Tibial nerve (tissue), 4 donors: ENCODE data around the gene OR8H3. TPM values are rescaled to one million over a fixed set of nuclear protein-coding genes. Genes with fewer than 3 reads are reported as not detected.

Experiments used
- DNase-seq, 2 donors: peaks; one replicate each; pipeline ENCODE4 v3.0.0-alpha.2; 2019; ENCODE audit warnings: low spot score in 2 of 2
- H3K27ac ChIP-seq, 4 donors: fragments of 200-600 bp; sonication (generic) in 3 of 4; one replicate each; pipeline ENCODE4 v1.5.1; 2017 to 2019; ENCODE audit warnings: mild to moderate bottlenecking in 1 of 4
- H3K27me3 ChIP-seq, 2 donors: fragments of 200-600 bp; sonication (generic) in 1 of 2; one replicate each; pipeline versions ENCODE4 v1.5.1 to v1.6.0; 2017 to 2019
- H3K36me3 ChIP-seq, 3 donors: fragments of 200-600 bp; sonication (generic); one replicate each; pipeline ENCODE4 v1.5.1; 2018 to 2019
- H3K4me1 ChIP-seq, 4 donors: fragments of 200-600 bp; sonication (generic) in 3 of 4; one replicate each; pipeline ENCODE4 v1.5.1; 2017 to 2019
- H3K4me3 ChIP-seq, 4 donors: fragments of 200-600 bp; sonication (generic) in 3 of 4; one replicate each; pipeline ENCODE4 v1.5.1; 2017 to 2019; ENCODE audit warnings: mild to moderate bottlenecking in 1 of 4, moderate library complexity in 1 of 4
- H3K9me3 ChIP-seq, 4 donors: fragments of 200-600 bp; sonication (generic) in 3 of 4; one replicate each; pipeline ENCODE4 v1.5.1; 2017 to 2019
- EP300 ChIP-seq, 2 donors: sonication (generic); formaldehyde crosslinking; IDR thresholded peaks; one replicate each; pipeline ENCODE4 v1.6.1; 2017; ENCODE audit warnings: antibody characterized with exemption in 2 of 2, mild to moderate bottlenecking in 1 of 2
- POLR2A ChIP-seq, 2 donors: fragments of 450-650 bp; IDR thresholded peaks; one replicate each; pipeline ENCODE4 v1.6.1; 2017; ENCODE audit warnings: antibody characterized with exemption in 2 of 2, mild to moderate bottlenecking in 2 of 2, moderate library complexity in 2 of 2
- WGBS, 2 donors: methylation state at CpG; one replicate each; pipeline ENCODE4 v1.1.5; 2018; 5-methylcytosine and 5-hydroxymethylcytosine counted together
- small RNA-seq: library from RNA; depleted of rRNA; stranded (forward); fragments of <200 nt; gene quantifications from one replicate; pipeline ENCODE3, GENCODE V24; 2016
- total RNA-seq, 4 donors: library from RNA; depleted of rRNA; stranded (reverse); fragments of >200 nt; gene quantifications; one replicate each; pipeline ENCODE4 v1.1.0, GENCODE V29; 2016
- TF ChIP-seq, protein P1 (sequence below), 5 experiments: fragments of 200-600 bp in 3 of 5; fragments of 450-650 bp in 2 of 5; sonication (generic) in 3 of 5; IDR thresholded peaks; one replicate each; pipeline ENCODE4 v1.5.1; 2016 to 2019; ENCODE audit warnings: antibody characterized with exemption in 5 of 5, mild to moderate bottlenecking in 3 of 5, moderate library complexity in 2 of 5

OR8H3 gene
- total RNA-seq, 4 donors from 2014 or later: not detected

GRCh38 chr11:56151376-56151775 is 29.2 kb downstream of the OR8H3 start:
- H3K27ac ChIP-seq: no peak overlapping the region
- no peaks in the 10 kb centered on the region for H3K4me1 ChIP-seq
- TF ChIP-seq, protein P1, sequence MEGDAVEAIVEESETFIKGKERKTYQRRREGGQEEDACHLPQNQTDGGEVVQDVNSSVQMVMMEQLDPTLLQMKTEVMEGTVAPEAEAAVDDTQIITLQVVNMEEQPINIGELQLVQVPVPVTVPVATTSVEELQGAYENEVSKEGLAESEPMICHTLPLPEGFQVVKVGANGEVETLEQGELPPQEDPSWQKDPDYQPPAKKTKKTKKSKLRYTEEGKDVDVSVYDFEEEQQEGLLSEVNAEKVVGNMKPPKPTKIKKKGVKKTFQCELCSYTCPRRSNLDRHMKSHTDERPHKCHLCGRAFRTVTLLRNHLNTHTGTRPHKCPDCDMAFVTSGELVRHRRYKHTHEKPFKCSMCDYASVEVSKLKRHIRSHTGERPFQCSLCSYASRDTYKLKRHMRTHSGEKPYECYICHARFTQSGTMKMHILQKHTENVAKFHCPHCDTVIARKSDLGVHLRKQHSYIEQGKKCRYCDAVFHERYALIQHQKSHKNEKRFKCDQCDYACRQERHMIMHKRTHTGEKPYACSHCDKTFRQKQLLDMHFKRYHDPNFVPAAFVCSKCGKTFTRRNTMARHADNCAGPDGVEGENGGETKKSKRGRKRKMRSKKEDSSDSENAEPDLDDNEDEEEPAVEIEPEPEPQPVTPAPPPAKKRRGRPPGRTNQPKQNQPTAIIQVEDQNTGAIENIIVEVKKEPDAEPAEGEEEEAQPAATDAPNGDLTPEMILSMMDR (IDR thresholded peaks at IDR 0.05): no peak
- peaks cover 0 to 32% (median 0%) of the 10 kb centered on the region in 4 donors for H3K9me3 ChIP-seq
- no peaks in the 10 kb centered on the region for H3K36me3 ChIP-seq
- H3K4me3 ChIP-seq: no peak overlapping the region
- 63 to 65% methylated on average over 1 of the region's 1 CpG for WGBS, 2 donors
- no peaks in the 10 kb centered on the region for H3K27me3 ChIP-seq
- DNase-seq: no peak

GRCh38 chr11:56152333-56152732 is 30.2 kb downstream of the OR8H3 start:
- TF ChIP-seq EP300 (IDR thresholded peaks at IDR 0.05) (no peak), POLR2A (IDR thresholded peaks at IDR 0.05) (no peak)
- TF ChIP-seq, protein P1 (IDR thresholded peaks at IDR 0.05): no peak
- H3K27me3 ChIP-seq: no peaks in the 10 kb centered on the region
- peaks cover 0 to 32% (median 0%) of the 10 kb centered on the region in 4 donors for H3K9me3 ChIP-seq
- DNase-seq: no peak
- H3K36me3 ChIP-seq: no peaks in the 10 kb centered on the region
- no peak overlapping the region for H3K4me3 ChIP-seq
- H3K27ac ChIP-seq: no peak overlapping the region
- H3K4me1 ChIP-seq: no peaks in the 10 kb centered on the region
- WGBS, 2 donors: 93 to 96% methylated on average over 15 of the region's 15 CpGs

DNA sequence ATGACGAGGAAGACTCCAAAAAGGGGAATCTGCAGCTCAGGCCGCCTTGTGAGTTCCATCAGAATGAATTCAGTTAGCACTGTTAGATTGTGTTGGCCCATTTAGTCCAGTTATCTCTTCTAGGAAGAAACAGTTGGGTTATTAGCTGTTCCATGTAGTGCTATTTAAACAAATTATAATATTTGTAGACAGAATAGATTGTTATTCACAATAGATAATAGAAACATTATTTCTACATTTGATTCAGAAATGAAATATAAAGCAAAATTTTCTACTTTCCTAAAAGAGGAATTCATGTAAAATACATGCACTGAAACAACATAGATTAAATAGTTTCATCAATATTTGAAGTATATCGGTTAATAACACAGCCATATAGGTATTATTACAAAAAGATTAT is 38.0 kb downstream of the OR8H3 start, which contains the start of gene OR8K5:
OR8K5 (minus strand) TSS at position 101 of the 400 bp plus-strand sequence; CDS start at position 101, 0 bp downstream.
- Histone ChIP-seq H3K4me1 (no peaks in the 10 kb centered on the region), H3K36me3 (no peaks in the 10 kb centered on the region), H3K9me3 (peaks cover 0 to 10% (median 0%) of the 10 kb centered on the region in 4 donors), H3K27me3 (no peaks in the 10 kb centered on the region), H3K4me3 (no peak within 1 kb of the TSS), H3K27ac (no peak within 1 kb of the TSS)
- no peak for DNase-seq
- no peak for TF ChIP-seq POLR2A (IDR thresholded peaks at IDR 0.05)
- no peak for TF ChIP-seq EP300 (IDR thresholded peaks at IDR 0.05)
- TF ChIP-seq, protein P1 (IDR thresholded peaks at IDR 0.05): no peak
- WGBS, 2 donors: 78 to 85% methylated on average over 3 of the region's 3 CpGs

DNA sequence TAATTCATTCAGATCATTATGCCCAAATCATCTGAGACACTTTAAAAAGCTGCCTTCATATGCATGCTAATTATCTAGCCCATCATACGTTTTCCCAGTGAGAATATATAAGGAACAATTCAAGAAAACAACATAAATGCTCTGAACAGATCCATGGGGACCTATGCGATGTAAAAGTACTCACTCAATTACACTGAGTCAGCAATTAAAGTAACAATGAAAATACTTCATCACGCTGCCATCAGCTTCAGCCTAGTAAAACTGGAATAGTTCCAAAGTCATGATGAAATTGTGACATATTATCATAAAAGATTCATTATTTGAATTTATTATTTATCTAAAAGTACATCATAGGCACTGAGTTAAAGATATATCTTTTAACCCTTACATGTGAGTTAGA is 41.6 kb downstream of the OR8H3 start:
- DNase-seq: no peak
- Histone ChIP-seq H3K4me1 (no peaks in the 10 kb centered on the region), H3K9me3 (no peaks in the 10 kb centered on the region), H3K27me3 (no peaks in the 10 kb centered on the region), H3K4me3 (no peak overlapping the region), H3K36me3 (no peaks in the 10 kb centered on the region), H3K27ac (no peak overlapping the region)
- 31 to 51% methylated on average over 3 of the region's 3 CpGs for WGBS, 2 donors
- TF ChIP-seq EP300 (IDR thresholded peaks at IDR 0.05) (no peak), POLR2A (IDR thresholded peaks at IDR 0.05) (no peak)

DNA sequence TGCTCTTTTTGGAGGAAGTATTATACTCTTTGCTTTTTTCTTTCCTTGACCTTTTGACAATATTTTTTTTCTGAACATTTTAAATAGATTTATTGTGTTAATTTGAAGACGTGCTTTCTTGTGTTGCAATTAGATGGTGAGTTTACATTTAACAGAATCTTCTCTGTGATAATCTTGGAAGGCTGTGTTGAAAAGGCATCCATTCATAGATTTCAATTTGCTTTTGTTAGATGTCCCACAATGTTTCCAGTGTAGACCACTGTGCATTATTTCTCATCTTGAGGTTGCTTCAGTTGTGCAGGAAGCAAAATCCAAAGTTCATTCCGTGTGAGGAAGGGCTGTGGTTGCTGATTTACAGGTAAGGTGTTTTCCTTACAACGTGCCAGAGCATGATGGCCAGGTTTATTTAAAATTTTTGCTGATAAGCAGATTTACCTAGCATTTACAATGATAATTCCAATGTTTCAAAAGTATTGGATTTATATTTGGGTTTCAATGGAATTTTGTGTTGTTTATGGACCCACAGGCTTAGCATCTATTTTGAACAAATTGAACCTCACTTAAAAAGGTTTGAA is 50.2 kb downstream of the OR8H3 start:
- H3K4me3 ChIP-seq: no peak overlapping the region
- DNase-seq: no peak
- H3K27ac ChIP-seq: no peak overlapping the region
- no peaks in the 10 kb centered on the region for H3K36me3 ChIP-seq
- TF ChIP-seq, protein P1 (IDR thresholded peaks at IDR 0.05): no peak
- TF ChIP-seq EP300 (IDR thresholded peaks at IDR 0.05): no peak
- 31 to 42% methylated on average over 3 of the region's 3 CpGs for WGBS, 2 donors
- H3K4me1 ChIP-seq: no peaks in the 10 kb centered on the region
- H3K9me3 ChIP-seq: no peaks in the 10 kb centered on the region
- no peaks in the 10 kb centered on the region for H3K27me3 ChIP-seq

Small RNA genes lying within 50 kb of the gene (small RNA-seq; reads per million reads assigned to genes)
- not detected for gene OR8I4P

Other genes starting within 250 kb of the OR8H3 start
- gene TRIM51, start 239.1 kb upstream of the OR8H3 start, total RNA-seq: not detected
- gene OR5W2, start 207.8 kb upstream of the OR8H3 start, total RNA-seq: not detected
- gene OR5I1, start 186.0 kb upstream of the OR8H3 start, total RNA-seq: not detected
- gene OR10AG1, start 152.4 kb upstream of the OR8H3 start, total RNA-seq: not detected
- gene OR5F1, start 127.7 kb upstream of the OR8H3 start, total RNA-seq: not detected
- not detected for gene OR5AS1, start 94.7 kb upstream of the OR8H3 start, total RNA-seq
- not detected for gene OR8I2, start 29.1 kb upstream of the OR8H3 start, total RNA-seq
- not detected for gene OR8H2, start 18.7 kb upstream of the OR8H3 start, total RNA-seq
- gene OR8J3, start 17.8 kb downstream of the OR8H3 start, total RNA-seq: not detected
- not detected for gene OR8K5, start 37.9 kb downstream of the OR8H3 start, total RNA-seq
- not detected for gene OR5J2, start 54.2 kb downstream of the OR8H3 start, total RNA-seq
- gene OR5T2, start 111.9 kb downstream of the OR8H3 start, total RNA-seq: not detected
- gene OR5T3, start 129.9 kb downstream of the OR8H3 start, total RNA-seq: not detected
- gene OR5T1, start 151.8 kb downstream of the OR8H3 start, total RNA-seq: not detected
- not detected for gene OR8H1, start 169.9 kb downstream of the OR8H3 start, total RNA-seq
- not detected for gene OR8K3, start 192.8 kb downstream of the OR8H3 start, total RNA-seq
- gene OR8K1, start 223.7 kb downstream of the OR8H3 start, total RNA-seq: not detected
- gene OR8J1, start 231.9 kb downstream of the OR8H3 start, total RNA-seq: not detected